Stimulated activated CD4-positive, alpha-beta T cell treated with anti-CD3 and anti-CD28 coated beads, TNF-alpha, amount 100 ng/mL, for 24 hours (primary cell): ENCODE results near the gene CHD9.
"Not testable (repeated sequence)": the region's sequence is repeated elsewhere in the genome, so short reads cannot be mapped to it uniquely, and the experiment has no call there.

Experiments used
- DNase-seq, 3 experiments: peaks; one replicate each; pipeline ENCODE4 v3.0.0-alpha.2; 2020; ENCODE audit warnings: low read depth in 3 of 3

CHD9 gene

GRCh38 chr16:53045341-53046220 is 9.2 kb upstream of the CHD9 start:
- DNase-seq: no peak

GRCh38 chr16:53047515-53047914 is 7.3 kb upstream of the CHD9 start:
- not testable (repeated sequence) for DNase-seq

- DNase-seq: no peak
These were observed 6.5 kb upstream of the CHD9 start for GRCh38 chr16:53048139-53048915.

- not testable (repeated sequence) for DNase-seq
These were observed 3.5 kb upstream of the CHD9 start for GRCh38 chr16:53051255-53051654.

- DNase-seq: no peak
These were observed 2.0 kb upstream of the CHD9 start, which contains the start of gene CHD9NB for GRCh38 chr16:53052519-53053501. Gene CHD9NB, minus strand, starts transcription at chr16:53052897. Its CDS starts 8,739 bp downstream, at chr16:53044158.

- DNase-seq: peak in 1 of 3 experiments; percentile 22
These were observed 673 bp upstream of the CHD9 start for GRCh38 chr16:53053967-53054669.

- DNase-seq: no peak
These were observed 975 bp downstream of the CHD9 start for GRCh38 chr16:53055541-53056391.

- DNase-seq: no peak
These were observed 1.6 kb downstream of the CHD9 start for GRCh38 chr16:53056392-53056881.

GRCh38 chr16:53057658-53058057 is 2.9 kb downstream of the CHD9 start:
- no peak for DNase-seq

- no peak for DNase-seq
These were observed 3.6 kb downstream of the CHD9 start for GRCh38 chr16:53058441-53058840.

GRCh38 chr16:53058882-53059281 is 4.1 kb downstream of the CHD9 start:
- no peak for DNase-seq

- no peak for DNase-seq
These were observed 4.9 kb downstream of the CHD9 start for GRCh38 chr16:53059672-53060071.

GRCh38 chr16:53061256-53061655 is 6.5 kb downstream of the CHD9 start:
- no peak for DNase-seq

GRCh38 chr16:53061701-53062159 is 6.9 kb downstream of the CHD9 start:
- peak in 1 of 3 experiments; percentile 16 for DNase-seq

GRCh38 chr16:53064081-53064578 is 9.3 kb downstream of the CHD9 start:
- DNase-seq: no peak

- no peak for DNase-seq
These were observed 10.8 kb downstream of the CHD9 start for GRCh38 chr16:53065461-53066061.

- no peak for DNase-seq
These were observed 12.9 kb downstream of the CHD9 start for GRCh38 chr16:53067675-53068074.

- no peak for DNase-seq
These were observed 13.6 kb downstream of the CHD9 start for GRCh38 chr16:53068423-53068833.

GRCh38 chr16:53069772-53070171 is 15.0 kb downstream of the CHD9 start:
- no peak for DNase-seq
